ENCODE results near the gene NFU1.
A peak's percentile ranks its signal among the peaks of the same experiment; 100 is the strongest.
"Not testable (repeated sequence)": the region's sequence is repeated elsewhere in the genome, so short reads cannot be mapped to it uniquely, and the experiment has no call there.

The NFU1 gene

DNA sequence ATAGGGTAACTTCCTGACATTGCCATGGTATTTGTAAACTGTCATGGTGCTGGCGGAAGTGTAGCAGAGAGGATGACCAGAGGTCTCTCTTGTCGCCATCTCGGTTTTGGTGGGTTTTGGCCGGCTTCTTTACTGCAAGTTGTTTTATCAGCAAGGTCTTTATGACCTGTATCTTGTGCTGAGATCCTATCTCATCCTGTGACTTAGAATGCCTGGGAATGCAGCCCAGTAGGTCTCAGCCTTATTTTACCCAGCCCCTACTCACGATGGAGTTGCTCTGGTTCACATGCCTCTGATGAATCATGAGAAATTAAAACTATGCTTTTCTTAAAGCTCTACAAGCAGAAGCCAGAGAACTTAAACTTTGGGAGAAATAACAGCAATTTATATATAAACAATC is 12.7 kb upstream of the NFU1 start:
- DNase-seq, result no peak

DNA sequence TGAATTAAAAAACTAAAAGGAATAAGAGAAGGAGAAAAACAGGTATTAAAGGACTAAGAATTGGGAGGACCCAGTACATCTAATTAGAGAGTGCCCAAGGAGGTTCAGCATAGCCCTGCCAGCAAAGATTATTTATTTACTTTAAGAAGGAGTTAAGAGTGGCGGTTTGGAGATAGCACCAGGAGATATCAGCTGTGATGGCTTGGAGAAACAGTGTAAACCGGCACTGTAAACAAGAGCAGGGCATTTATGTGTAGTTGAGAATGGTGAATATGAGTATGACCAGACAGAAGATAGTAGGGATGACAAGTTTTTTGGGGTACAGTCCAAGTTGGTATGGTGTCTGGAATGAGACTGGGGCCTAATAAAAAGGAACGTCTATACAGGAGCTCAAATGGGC is 6.4 kb upstream of the NFU1 start:
- not testable (repeated sequence) for DNase-seq

DNA sequence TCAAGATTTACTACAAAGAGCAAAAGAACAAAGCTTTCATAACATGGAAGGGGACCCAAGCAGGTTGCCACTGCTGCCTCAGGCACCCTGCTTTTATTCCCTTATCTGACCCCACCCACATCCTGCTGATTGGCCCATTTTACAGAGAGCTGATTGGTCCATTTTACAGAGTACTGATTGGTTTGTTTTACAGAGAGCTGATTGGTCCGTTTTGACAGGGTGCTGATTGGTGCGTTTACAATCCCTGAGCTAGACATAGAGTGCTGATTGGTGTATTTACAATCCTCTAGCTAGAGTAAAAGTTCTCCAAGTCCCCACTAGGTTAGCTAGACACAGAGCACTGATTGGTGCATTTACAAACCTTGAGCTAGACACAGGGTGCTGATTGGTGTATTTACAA is 2.3 kb upstream of the NFU1 start:
- DNase-seq, result not testable (repeated sequence)

DNA sequence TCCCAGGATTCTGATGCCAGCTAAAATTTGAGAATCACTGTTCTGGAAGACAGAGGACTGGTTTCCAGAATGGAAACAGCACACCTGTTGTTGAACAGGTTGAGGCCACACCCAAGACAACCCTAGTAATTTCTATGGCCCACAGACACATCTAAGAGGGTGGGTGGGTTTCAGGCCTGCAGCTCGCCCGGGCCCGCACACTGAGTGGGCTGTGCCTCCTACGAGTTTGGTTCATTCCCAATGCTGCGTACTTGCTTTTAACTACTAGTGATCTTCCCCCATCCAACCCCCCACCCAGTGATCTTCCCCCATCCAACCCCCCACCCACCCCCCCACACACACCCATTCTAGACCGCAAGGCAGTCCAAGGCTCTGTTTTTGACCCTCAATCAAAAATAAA is 1.3 kb upstream of the NFU1 start:
- no peak for DNase-seq

DNA sequence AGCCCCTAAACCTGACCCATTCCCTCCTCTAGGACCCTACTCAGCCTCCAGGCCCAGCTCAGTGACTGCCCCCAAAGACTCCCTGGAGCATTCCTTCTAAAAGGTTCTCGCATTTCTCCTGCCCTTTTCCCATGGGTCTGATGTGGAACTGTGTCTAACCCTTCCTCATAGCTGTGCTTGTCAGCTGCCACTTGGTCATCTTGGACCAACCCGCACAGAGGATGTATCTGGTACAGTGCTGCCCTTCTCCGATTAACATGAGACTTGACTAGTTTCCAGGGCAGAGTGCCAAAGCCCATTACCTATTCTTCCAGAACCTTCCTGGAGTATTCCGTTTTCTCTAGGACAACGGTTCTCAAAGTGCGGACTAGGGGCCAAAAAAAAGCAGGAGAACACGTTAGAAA is 518 bp upstream of the NFU1 start:
- DNase-seq, result no peak

DNA sequence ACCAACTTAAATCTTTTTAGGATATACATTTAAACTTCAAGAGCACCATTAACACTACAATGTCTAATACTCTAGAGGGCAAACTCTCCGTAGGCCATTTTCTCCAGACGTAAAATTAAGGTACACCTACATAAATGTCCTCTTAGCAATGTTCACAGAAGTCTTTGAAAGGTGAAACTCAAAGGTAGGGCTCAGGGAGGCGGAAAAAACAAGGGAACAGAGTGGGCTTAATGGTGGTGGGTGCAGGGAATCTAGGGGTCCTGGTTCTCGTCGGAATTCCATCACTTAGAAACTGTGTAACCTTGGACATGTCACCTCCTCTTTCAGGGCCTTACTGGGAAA is 668 bp downstream of the NFU1 start:
- DNase-seq, result no peak

DNA sequence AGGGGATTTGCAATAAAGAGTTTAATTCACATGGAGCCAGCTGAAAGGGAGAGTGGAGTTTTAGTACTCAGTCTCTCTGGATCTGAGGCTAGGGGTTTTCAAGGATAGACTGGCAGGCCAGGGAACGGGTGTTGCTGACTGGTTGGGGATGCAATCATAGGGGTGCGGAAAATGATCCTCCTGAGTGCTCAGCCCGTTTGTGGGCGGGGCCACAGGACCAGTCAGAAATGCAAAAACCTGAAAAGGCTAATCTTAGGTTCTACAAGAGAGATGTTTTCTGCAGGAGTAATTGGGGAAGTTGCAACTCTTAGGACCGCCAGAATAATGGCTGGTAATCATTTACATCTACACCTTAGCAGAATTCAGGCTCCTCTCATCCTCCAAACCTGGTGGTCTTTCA is 2.5 kb downstream of the NFU1 start:
- no peak for DNase-seq

DNA sequence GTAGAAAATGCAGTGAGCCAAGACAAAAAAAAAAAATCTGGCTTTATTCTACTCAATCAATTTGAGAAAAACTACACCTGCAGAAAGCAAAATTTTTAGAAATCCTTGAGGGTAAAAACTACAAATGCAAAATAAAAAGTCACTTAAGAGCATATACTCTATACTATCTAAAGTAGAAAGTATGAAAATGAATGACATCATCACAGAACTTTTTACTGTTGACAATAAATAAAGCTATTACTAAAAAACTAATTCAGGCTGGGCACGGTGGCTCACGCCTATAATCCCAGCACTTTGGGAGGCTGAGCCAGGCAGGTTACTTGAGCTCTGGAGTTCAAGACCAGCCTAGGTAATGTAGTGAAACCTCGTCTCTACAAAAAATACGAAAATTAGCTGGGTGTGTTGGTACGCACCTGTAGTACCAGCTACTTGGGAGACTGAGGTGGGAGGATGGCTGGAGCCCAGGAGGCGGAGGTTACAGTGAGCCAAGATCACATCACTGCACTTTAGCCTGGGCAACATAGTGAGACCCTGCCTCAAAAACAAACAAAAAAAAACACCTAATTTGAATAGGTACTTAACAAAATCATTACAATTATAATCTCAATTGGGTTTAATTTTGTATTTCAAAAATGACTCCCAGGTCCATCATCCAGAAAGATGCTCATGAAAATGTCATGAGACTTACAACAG is 7.6 kb downstream of the NFU1 start:
- no peak for DNase-seq

DNA sequence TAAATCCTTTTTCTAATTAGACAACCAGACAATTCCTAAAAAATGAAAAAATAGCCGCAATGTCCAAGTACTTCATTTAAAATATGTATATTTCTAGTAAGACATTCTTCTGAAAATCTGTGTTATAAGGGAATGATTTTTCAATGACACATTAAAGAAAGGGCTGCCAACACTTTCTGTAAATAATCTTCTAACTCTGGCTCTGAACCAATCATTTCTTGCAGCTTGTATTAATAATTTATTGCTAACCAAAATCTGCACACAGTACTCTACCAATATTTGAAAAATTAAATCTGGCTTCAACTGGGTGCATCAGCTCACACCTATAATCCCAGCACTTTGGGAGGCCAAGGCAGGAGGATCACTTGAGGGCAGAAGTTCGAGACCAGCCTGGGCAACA is 8.3 kb downstream of the NFU1 start:
- DNase-seq, result no peak

DNA sequence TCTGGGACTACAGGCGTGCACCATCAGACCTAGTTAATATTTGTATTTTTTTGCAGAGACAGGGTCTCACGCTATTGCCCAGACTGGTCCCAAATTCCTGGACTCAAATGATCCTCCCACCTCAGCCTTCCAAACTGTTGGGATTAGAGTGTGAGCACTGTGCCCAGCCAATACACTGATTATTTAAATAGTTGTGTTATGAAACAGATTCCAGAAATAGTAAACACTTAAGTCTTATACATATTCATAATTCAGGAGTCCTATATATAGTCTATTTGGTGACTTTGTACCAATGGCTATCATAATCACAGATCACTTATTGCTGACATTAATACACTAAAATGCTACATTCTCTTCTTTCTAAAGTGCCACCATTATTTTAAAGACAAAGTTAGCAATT is 12.8 kb downstream of the NFU1 start:
- no peak for DNase-seq

DNA sequence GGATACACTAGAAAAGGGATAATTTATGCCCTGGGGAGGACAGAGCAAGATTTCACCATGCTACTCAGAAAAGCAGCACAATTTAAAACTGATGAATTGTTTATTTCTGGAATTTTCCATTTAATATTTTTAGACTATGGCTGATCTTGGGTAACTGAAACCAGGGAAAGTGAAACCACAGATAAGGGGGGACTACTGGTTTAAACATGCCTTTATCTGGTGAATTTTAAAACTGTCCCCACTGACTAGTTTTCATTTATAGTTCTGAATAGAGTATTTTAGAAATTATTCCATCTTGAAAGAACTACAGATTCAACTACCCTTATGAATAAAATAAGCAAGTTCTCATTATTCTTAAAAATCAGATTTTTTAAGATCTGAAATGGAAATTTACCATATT is 15.0 kb downstream of the NFU1 start:
- DNase-seq, result no peak

DNA sequence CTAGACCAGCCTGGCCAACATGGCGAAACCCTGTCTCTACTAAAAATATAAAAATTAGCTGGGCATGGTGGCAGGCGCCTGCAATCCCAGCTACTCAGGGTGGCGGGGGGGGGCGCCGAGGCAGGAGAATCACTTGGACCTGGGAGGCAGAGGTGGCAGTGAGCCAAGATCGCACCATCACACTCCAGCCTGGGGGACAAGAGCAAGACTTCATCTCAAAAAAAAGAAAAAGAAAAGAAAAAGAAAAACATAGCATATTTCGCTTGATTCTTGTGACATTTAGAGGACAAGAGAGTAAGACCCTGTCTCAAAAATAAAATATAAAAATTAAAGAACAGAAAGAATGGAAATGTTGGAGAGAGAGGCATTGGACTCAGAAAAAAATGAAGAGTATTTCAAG is 18.1 kb downstream of the NFU1 start:
- not testable (repeated sequence) for DNase-seq

DNA sequence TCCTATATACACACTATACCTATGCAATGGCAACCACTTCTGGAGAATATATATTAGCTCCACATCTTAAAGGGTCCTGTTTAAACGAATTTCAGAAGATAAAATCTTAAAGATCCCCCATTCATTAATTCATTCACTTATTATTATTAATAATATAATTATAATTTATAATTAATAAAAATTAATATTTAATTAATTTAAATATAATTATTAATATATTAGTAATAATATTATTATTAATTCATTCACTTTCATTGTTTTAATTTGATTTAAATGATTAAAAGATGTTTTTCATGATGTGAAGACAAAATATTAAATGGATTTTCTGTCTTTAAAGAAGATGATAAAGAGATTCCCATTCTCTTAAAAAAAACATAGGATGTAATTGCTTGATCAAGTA is 21.1 kb downstream of the NFU1 start:
- DNase-seq, result no peak

DNA sequence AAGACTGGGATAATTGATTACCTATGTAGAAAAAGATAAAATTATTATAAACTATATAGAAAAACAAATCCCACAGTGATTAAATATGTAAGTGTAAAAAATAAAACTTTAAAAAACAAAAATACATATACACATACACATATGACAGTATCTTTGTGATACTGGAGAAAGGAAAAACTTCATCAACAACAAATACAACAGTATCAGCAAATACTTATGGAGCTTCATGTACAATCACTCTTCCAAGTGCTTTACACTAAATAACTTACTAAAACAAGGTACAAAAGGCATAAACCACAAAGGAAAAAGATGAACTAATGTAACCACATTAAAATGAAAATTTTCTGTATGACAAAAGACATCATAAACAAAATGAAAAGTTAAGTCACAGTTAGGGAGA is 26.1 kb downstream of the NFU1 start:
- DNase-seq, result no peak

DNA sequence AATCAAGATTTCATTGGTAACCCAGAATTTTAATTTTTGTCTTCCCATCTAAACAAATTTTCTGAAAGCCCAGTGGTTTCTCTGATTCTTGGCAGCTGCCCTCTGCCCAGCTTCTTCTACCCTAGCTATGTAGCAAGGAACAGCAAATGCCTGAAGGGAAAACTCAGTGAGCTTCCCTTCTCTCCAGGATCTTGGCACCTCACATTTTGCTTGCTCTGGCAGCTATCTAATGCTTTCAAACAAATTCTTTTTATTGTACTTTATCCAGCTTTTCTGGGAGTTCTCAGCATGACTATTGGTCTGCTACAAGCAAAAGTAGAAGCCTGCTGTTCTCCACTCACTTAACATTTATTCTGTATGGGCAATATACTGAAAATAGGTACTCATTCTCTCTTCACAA is 31.9 kb downstream of the NFU1 start:
- DNase-seq, result no peak

DNA sequence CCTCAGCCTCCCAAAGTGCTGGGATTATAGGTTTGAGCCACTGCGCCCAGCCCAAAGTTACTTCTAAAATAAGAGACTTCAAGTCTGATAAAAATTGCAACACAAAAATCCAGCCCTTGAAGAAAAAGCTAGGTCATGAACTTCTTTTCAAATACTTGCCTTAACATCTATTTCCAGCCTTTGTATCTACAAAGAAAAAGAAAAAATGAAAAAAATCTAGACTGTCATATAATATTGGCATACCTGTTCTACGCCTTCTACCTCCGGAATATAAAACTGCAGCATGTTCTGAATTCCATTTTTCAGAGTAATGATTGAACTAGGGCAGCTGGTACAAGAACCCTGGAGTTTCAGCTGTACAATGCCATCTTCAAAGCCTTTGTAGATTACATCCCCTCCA is 37.1 kb downstream of the NFU1 start:
- DNase-seq, result no peak

DNA sequence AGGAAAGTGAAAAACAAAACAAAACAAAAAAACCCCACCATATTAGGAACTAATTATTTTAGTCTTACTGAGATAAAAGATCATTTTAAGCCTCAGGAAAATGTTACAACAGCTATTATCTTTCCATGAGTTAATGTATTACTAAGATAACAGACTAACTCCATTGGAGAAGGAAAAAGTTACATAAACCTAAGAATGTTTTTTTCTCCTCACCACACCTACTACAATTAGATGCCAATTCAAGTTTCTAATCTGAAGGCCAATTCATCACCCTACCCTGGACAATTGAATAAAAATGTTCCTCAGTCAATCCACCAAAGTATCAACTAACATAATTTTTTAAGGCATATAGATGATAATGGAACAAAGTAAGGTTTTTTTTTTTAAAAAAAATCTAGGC is 40.0 kb downstream of the NFU1 start:
- DNase-seq, result no peak

DNA sequence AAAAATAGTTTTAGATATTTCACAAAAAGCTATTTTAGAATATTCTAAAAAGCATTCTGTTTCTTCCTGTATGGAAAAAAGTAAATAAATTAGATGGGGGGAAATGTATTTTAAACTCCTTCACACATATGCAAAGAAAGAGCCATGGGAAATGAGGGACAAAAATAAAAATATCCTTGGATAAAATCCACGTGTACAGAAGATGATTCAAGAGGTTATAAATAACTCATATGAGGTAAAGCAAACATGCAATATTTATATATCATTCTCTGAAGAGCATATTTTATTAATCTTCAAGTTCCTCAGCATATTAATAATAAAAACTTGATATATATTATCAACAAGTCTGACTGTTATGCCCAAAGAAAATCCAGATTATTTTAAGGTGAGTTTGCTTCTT is 41.4 kb downstream of the NFU1 start:
- DNase-seq, result no peak

DNA sequence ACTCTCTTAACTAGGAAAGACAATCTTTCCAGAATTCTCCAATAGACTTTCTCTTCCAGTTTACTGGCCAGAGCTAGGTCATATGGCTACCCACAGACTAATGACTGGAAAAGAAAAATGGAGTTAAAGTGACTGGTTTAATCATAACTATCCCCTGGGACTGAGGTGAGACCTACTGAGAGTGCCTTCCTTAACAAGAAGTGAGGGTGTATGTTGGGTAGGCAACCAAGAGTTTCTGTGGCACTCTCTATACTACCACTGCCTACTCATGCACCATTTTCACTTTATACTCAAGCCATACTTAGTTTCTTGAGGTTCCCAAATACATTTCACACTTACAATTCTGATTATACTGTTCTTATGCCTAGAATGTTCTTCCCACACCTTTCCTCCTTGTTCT is 43.3 kb downstream of the NFU1 start:
- DNase-seq, result no peak

DNA sequence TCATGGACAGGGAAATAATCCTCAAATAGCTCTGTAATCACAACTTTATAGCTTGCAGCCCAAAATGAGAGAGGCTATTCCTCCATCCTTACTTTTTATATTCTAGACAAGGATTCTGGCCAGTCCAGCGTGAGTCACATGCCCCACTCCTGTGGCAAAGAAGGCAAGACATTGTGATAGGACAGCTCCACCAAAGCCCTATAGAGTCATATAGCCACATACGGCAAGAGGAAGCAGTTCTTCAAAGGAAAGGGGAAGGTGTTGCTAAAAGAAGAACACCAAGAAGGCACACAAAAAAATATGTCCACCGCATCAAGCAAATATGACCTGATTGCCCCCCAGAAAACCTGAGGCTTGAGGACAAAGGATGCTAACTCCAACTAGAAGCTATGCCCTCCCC is 46.8 kb downstream of the NFU1 start:
- no peak for DNase-seq

DNA sequence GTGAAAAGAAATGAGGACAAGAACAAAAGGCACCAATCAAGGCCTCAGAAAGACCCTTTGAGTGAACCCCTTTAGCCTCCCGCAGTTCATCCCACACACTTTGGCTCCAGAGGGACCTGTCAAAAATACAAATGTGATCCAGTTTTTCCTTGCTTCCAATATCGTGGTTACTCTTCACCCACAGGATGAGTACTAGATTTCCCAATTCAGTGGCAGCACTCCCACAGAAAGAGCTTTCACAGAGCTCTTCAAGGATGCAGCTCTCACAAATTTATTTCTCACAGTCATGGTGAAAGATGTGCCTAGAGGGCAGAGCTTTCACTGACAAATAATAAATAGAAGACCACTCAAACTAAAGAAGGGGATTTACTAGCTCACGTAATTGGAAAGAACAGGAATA is 47.2 kb downstream of the NFU1 start:
- no peak for DNase-seq

DNA sequence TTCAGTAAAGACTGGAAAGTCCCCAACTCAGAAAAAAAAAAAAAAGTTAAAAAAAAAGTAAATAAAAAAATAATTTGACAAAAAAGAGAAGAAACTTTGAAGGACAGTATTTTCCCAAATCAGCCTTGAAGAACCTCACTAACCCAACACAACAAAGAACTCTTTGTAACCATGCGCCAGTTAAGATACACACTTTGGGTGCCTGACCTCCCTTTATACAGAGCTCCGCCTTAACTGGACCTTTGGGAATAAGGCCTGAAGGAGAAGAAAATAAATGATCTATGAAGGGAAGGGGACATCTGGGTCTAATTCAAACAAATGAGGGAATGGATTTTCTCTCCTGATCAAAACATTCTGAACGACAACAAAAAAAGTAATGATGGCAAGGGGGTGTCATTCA is 48.0 kb downstream of the NFU1 start:
- no peak for DNase-seq

DNA sequence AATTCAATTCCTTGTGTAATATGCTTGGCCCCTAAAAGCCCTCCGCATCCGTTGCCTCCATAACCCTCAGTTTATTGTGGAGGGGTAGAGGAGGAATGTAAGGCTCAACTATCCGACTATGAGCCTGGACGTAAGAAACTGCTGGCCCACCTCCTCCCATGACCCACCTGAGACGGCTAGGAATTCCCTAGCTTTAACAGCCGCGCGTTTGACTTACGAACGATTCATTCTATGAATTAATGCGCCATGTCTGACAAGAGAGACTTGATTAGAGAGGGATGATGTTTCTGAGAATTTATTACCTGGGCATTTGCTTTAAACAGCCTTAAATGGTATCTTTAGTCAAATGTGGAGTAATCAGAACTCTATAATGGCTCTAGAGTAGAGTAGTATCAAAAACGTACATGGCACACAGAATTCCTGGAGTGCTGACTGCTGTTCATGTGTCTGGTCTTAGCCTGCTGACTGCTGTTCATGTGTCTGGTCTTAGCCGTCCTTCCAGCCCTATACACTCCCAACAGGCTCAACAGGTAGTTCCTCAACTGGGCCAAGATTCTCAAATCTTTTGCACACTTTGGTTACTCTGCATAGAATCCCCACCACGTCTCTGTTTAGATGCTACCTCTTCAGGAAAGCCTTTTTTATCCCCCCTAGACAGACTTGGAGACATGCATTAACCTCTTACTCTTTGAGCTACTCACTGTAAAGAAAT is 49.3 kb downstream of the NFU1 start:
- no peak for DNase-seq

DNA sequence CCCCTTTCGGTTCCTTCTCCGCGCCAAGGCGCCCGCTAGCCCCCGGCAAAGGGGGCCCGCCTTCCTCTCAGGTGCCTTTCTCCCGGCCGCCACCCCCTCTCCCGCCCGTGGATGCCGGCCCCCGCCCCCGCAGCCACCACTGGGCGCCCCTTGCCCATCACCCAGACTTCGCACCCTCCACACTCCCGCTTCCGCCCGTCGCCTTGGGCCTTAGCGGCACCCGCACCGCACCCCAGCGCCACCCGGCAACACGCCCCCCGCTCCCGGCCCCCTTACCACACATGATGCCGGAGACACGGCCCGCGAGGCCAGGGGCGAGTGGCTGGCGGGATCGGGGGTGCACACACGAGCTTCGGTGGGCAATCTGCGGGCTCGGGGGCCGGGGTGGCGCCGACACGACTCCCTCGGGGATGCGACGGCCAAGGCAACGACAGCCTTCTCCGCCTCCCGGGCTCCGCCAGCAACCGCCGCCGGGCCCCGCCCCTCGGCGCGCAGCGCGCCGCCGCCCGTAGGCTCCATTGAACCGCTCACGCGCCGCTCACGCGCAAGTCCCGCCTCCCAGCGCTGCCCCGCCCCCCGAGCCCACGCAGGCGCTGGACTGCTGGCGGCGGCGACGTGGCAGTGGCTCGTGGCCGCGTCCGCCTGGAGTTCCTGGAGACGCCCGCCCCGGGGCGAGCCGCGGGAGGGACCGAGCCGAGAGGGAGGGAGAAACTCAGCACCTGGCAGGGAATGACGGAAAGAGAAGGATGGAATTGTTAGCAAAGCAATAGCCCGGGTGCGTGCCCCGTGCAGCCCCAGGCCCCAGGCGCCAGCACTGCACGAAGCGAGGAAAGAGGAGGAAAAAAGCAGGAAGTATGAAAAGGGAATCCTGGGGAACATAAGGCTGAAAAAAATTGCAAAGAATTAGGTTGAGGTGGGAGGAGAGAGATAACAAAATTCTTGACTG is 50.2 kb downstream of the NFU1 start, which contains the start of gene GFPT1:
GFPT1 (minus strand) TSS at position 439 of the 946 bp plus-strand sequence; CDS start at position 283, 156 bp downstream.
- peak; percentile 91 for DNase-seq

Data from stimulated activated CD4-positive, alpha-beta T cell treated with anti-CD3 and anti-CD28 coated beads, Interleukin-4, amount 100 ng/mL, for 24 hours (primary cell).